ENCODE measurements around the gene VPS54. TPM values are rescaled to one million over a fixed set of nuclear protein-coding genes. Genes with fewer than 3 reads are reported as not detected.
"Not testable (repeated sequence)": the region's sequence is repeated elsewhere in the genome, so short reads cannot be mapped to it uniquely, and the experiment has no call there.

VPS54 gene
- total RNA-seq, 2 donors from 2014 or later, result 16.2 to 22.5 TPM

GRCh38 chr2:63950414-63950813 is 68.8 kb downstream of the VPS54 start:
- H3K27ac ChIP-seq, result no peak overlapping the region
- H3K9ac ChIP-seq (ENCODE audit: low read depth in 2 of 2, low read length in 2 of 2), result no peak overlapping the region
- no peaks in the 10 kb centered on the region for H3K36me3 ChIP-seq
- intact Hi-C loops (cut with DNase I), result no loop called here
- TF ChIP-seq CTCF (IDR thresholded peaks at IDR 0.05), result no peak
- no peaks in the 10 kb centered on the region for H3K9me3 ChIP-seq
- H3K4me3 ChIP-seq, result no peak overlapping the region
- no peaks in the 10 kb centered on the region for H3K27me3 ChIP-seq
- no peak for DNase-seq
- no peaks in the 10 kb centered on the region for H3K4me1 ChIP-seq

GRCh38 chr2:63942788-63943187 is 76.4 kb downstream of the VPS54 start:
- Histone ChIP-seq H3K9ac (ENCODE audit: low read depth in 2 of 2, low read length in 2 of 2) (no peak overlapping the region), H3K36me3 (peaks cover 4% of the 10 kb centered on the region), H3K9me3 (no peaks in the 10 kb centered on the region), H3K27me3 (no peaks in the 10 kb centered on the region), H3K4me1 (no peaks in the 10 kb centered on the region), H3K27ac (no peak overlapping the region), H3K4me3 (no peak overlapping the region)
- DNase-seq, result no peak
- no peak for TF ChIP-seq CTCF (IDR thresholded peaks at IDR 0.05)
- intact Hi-C loops (cut with DNase I), result no loop called here

GRCh38 chr2:63932104-63932503 is 87.1 kb downstream of the VPS54 start:
- intact Hi-C loops (cut with DNase I); DNase-seq; H3K36me3 ChIP-seq; H3K9me3 ChIP-seq; H3K27ac ChIP-seq; H3K4me1 ChIP-seq; H3K27me3 ChIP-seq; H3K9ac ChIP-seq (ENCODE audit: low read depth in 2 of 2, low read length in 2 of 2); H3K4me3 ChIP-seq: not testable (repeated sequence)

GRCh38 chr2:63926815-63927214 is 92.4 kb downstream of the VPS54 start:
- H3K9me3 ChIP-seq, result no peaks in the 10 kb centered on the region
- no peak overlapping the region for H3K27ac ChIP-seq
- no peak overlapping the region for H3K4me3 ChIP-seq
- no peaks in the 10 kb centered on the region for H3K27me3 ChIP-seq
- no peaks in the 10 kb centered on the region for H3K4me1 ChIP-seq
- intact Hi-C loops (cut with DNase I), result no loop called here
- DNase-seq, result no peak
- H3K36me3 ChIP-seq, result no peaks in the 10 kb centered on the region
- no peak for TF ChIP-seq CTCF (IDR thresholded peaks at IDR 0.05)
- H3K9ac ChIP-seq (ENCODE audit: low read depth in 2 of 2, low read length in 2 of 2), result no peak overlapping the region

- Histone ChIP-seq H3K9ac (ENCODE audit: low read depth in 2 of 2, low read length in 2 of 2) (no peak overlapping the region), H3K9me3 (no peaks in the 10 kb centered on the region), H3K36me3 (no peaks in the 10 kb centered on the region), H3K27ac (no peak overlapping the region), H3K4me1 (no peaks in the 10 kb centered on the region), H3K4me3 (no peak overlapping the region), H3K27me3 (no peaks in the 10 kb centered on the region)
- intact Hi-C loops (cut with DNase I), result no loop called here
- TF ChIP-seq CTCF (IDR thresholded peaks at IDR 0.05), result no peak
- no peak for DNase-seq
Measured at GRCh38 chr2:63914311-63914710, 104.9 kb downstream of the VPS54 start.

GRCh38 chr2:63903003-63903402 is 116.2 kb downstream of the VPS54 start:
- intact Hi-C loops (cut with DNase I), result no loop called here
- no peak for TF ChIP-seq CTCF (IDR thresholded peaks at IDR 0.05)
- Histone ChIP-seq H3K27ac (no peak overlapping the region), H3K9ac (ENCODE audit: low read depth in 2 of 2, low read length in 2 of 2) (no peak overlapping the region), H3K4me1 (no peaks in the 10 kb centered on the region), H3K36me3 (no peaks in the 10 kb centered on the region), H3K4me3 (no peak overlapping the region), H3K9me3 (no peaks in the 10 kb centered on the region), H3K27me3 (no peaks in the 10 kb centered on the region)
- DNase-seq, result no peak

Measured in colonic mucosa (tissue), 4 donors.